Measurements from ENCODE around the gene SLC25A21. TPM values are rescaled to one million over a fixed set of nuclear protein-coding genes. Genes with fewer than 3 reads are reported as not detected.

The SLC25A21 gene
- total RNA-seq, 2 donors from 2014 or later: 1.2 TPM; not detected in 1

- DNase-seq (ENCODE audit: low spot score) (no peak), ATAC-seq (ENCODE audit: insufficient number of reproducible peaks, low FRiP score, low read depth) (no peak)
- no peaks in the 10 kb centered on the region for H3K9me3 ChIP-seq
- H3K27ac ChIP-seq: no peak overlapping the region
- no peak overlapping the region for H3K4me3 ChIP-seq
- H3K36me3 ChIP-seq: no peaks in the 10 kb centered on the region
- no peaks in the 10 kb centered on the region for H3K27me3 ChIP-seq (replicated peaks; ENCODE audit: insufficient read depth)
- H3K4me1 ChIP-seq (ENCODE audit: control insufficient read depth in 1 of 2, low read depth in 2 of 2): no peaks in the 10 kb centered on the region
- TF ChIP-seq, protein P1, sequence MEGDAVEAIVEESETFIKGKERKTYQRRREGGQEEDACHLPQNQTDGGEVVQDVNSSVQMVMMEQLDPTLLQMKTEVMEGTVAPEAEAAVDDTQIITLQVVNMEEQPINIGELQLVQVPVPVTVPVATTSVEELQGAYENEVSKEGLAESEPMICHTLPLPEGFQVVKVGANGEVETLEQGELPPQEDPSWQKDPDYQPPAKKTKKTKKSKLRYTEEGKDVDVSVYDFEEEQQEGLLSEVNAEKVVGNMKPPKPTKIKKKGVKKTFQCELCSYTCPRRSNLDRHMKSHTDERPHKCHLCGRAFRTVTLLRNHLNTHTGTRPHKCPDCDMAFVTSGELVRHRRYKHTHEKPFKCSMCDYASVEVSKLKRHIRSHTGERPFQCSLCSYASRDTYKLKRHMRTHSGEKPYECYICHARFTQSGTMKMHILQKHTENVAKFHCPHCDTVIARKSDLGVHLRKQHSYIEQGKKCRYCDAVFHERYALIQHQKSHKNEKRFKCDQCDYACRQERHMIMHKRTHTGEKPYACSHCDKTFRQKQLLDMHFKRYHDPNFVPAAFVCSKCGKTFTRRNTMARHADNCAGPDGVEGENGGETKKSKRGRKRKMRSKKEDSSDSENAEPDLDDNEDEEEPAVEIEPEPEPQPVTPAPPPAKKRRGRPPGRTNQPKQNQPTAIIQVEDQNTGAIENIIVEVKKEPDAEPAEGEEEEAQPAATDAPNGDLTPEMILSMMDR (IDR thresholded peaks at IDR 0.05): no peak
Measured at GRCh38 chr14:36738269-36738668, 434.1 kb downstream of the SLC25A21 start.

- ATAC-seq (ENCODE audit: insufficient number of reproducible peaks, low FRiP score, low read depth) (no peak), DNase-seq (ENCODE audit: low spot score) (no peak)
- TF ChIP-seq, protein P1 (IDR thresholded peaks at IDR 0.05): no peak
- H3K4me3 ChIP-seq: no peak overlapping the region
- no peaks in the 10 kb centered on the region for H3K9me3 ChIP-seq
- no peak overlapping the region for H3K27ac ChIP-seq
- H3K36me3 ChIP-seq: no peaks in the 10 kb centered on the region
- H3K27me3 ChIP-seq (replicated peaks; ENCODE audit: insufficient read depth): no peaks in the 10 kb centered on the region
- H3K4me1 ChIP-seq (ENCODE audit: control insufficient read depth in 1 of 2, low read depth in 2 of 2): no peaks in the 10 kb centered on the region
Measured at GRCh38 chr14:36726128-36726527, 446.3 kb downstream of the SLC25A21 start.

GRCh38 chr14:36724162-36724561 is 448.2 kb downstream of the SLC25A21 start:
- TF ChIP-seq, protein P1 (IDR thresholded peaks at IDR 0.05): no peak
- Histone ChIP-seq H3K4me3 (no peak overlapping the region), H3K36me3 (no peaks in the 10 kb centered on the region), H3K27ac (no peak overlapping the region), H3K4me1 (ENCODE audit: control insufficient read depth in 1 of 2, low read depth in 2 of 2) (no peaks in the 10 kb centered on the region), H3K9me3 (no peaks in the 10 kb centered on the region), H3K27me3 (replicated peaks; ENCODE audit: insufficient read depth) (no peaks in the 10 kb centered on the region)
- DNase-seq (ENCODE audit: low spot score) (no peak), ATAC-seq (ENCODE audit: insufficient number of reproducible peaks, low FRiP score, low read depth) (no peak)

GRCh38 chr14:36723530-36723929 is 448.9 kb downstream of the SLC25A21 start:
- no peaks in the 10 kb centered on the region for H3K27me3 ChIP-seq (replicated peaks; ENCODE audit: insufficient read depth)
- H3K9me3 ChIP-seq: no peaks in the 10 kb centered on the region
- H3K27ac ChIP-seq: no peak overlapping the region
- TF ChIP-seq, protein P1 (IDR thresholded peaks at IDR 0.05): no peak
- no peak overlapping the region for H3K4me3 ChIP-seq
- DNase-seq (ENCODE audit: low spot score) (no peak), ATAC-seq (ENCODE audit: insufficient number of reproducible peaks, low FRiP score, low read depth) (no peak)
- no peaks in the 10 kb centered on the region for H3K4me1 ChIP-seq (ENCODE audit: control insufficient read depth in 1 of 2, low read depth in 2 of 2)
- no peaks in the 10 kb centered on the region for H3K36me3 ChIP-seq

DNA sequence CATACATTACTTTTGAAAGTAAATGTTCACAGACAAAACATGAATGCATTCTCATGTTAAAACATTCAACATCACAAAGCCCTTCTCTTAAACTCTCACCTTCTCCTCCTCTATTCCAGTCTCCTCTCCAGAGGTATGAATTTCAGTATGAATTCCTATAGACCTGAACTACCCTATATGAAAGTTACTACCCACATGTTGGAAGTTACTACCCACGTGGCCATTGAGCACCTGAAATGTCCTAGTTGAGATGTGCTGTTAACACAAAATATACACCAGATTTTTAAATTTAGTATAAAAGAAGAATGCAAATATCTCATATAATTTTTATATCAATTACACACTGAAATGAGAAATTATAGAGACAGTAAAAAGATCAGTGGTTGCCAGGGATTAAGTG is 450.5 kb downstream of the SLC25A21 start:
- Histone ChIP-seq H3K4me1 (ENCODE audit: control insufficient read depth in 1 of 2, low read depth in 2 of 2) (no peaks in the 10 kb centered on the region), H3K9me3 (no peaks in the 10 kb centered on the region), H3K27ac (no peak overlapping the region), H3K36me3 (no peaks in the 10 kb centered on the region), H3K27me3 (replicated peaks; ENCODE audit: insufficient read depth) (no peaks in the 10 kb centered on the region), H3K4me3 (no peak overlapping the region)
- ATAC-seq (ENCODE audit: insufficient number of reproducible peaks, low FRiP score, low read depth) (no peak), DNase-seq (ENCODE audit: low spot score) (no peak)
- TF ChIP-seq, protein P1 (IDR thresholded peaks at IDR 0.05): no peak

Measured in thoracic aorta (tissue), 2 donors.